Activated T-cell treated with anti-CD3 and anti-CD28 coated beads, Interleukin-2, amount 50 U/mL, for 72 hours (primary cell): ENCODE measurements around the gene ZBTB7B. TPM values are rescaled to one million over a fixed set of nuclear protein-coding genes. Genes with fewer than 3 reads are reported as not detected.

Experiments used
- ATAC-seq, 2 donors: fragments of 150-1000 bp; cut with Tn5 transposase; replicated peaks in 1 of 2; 2 replicates each; pipeline ENCODE4 v1.10.0; 2021; ENCODE audit warnings: moderate library complexity in 2 of 2, mild to moderate bottlenecking in 1 of 2
- DNase-seq, 2 donors: peaks; one replicate each; pipeline ENCODE4 v3.0.0; 2021 to 2022; ENCODE audit warnings: mixed read lengths in 1 of 2
- H3K27ac Mint-ChIP-seq: one replicate; pipeline ENCODE4 v1.8.0; 2022; ENCODE audit warnings: mild to moderate bottlenecking, moderate library complexity, mixed read lengths
- H3K27me3 Mint-ChIP-seq: one replicate; pipeline ENCODE4 v1.8.0; 2022; ENCODE audit warnings: low read depth, mixed read lengths
- H3K36me3 Mint-ChIP-seq, 2 donors: one replicate each; pipeline ENCODE4 v1.8.0; 2022; ENCODE audit warnings: mixed read lengths in 2 of 2, mild to moderate bottlenecking in 1 of 2; ENCODE audit not compliant: insufficient read depth in 2 of 2
- H3K4me1 Mint-ChIP-seq: one replicate; pipeline ENCODE4 v1.8.0; 2022; ENCODE audit warnings: low read depth, mixed read lengths
- H3K4me3 Mint-ChIP-seq, 2 donors: one replicate each; pipeline ENCODE4 v1.8.0; 2022; ENCODE audit warnings: mild to moderate bottlenecking in 2 of 2, mixed read lengths in 2 of 2, moderate library complexity in 2 of 2
- H3K9me3 Mint-ChIP-seq, 2 donors: one replicate each; pipeline ENCODE4 v1.8.0; 2022; ENCODE audit warnings: mixed read lengths in 2 of 2
- total RNA-seq, 2 donors: library from RNA; stranded (reverse); gene quantifications; one replicate each; pipeline ENCODE4 v1.2.3, GENCODE V29; 2022

ZBTB7B gene
- total RNA-seq, 2 donors from 2014 or later: 129 to 141 TPM

DNA sequence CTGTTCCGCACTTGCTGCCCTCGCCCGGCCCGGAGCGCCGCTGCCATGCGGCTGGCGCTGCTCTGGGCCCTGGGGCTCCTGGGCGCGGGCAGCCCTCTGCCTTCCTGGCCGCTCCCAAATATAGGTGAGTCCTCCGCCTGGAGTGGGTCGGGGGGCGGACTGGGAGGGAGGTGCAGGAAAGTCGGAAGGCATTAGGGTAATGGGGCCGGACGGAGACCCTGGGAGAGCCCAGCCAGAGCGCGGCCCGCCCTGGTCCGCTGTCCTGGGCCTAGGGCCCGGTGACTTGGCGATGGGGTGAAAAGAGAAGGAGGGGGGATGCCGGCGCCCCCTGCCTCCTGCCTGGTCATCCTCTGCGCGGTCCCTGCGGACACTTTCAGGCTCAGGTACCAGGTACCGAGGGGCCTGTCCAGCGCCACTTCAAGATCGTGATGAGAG lies 48.8 kb downstream of the ZBTB7B start:
- DNase-seq (no peak), ATAC-seq (peak in 1 of 2 donors; percentile 10)
- Mint-ChIP-seq H3K36me3 (no peaks in the 10 kb centered on the region), H3K27ac (no peak overlapping the region), H3K4me1 (peaks cover 26% of the 10 kb centered on the region), H3K27me3 (no peaks in the 10 kb centered on the region), H3K9me3 (no peaks in the 10 kb centered on the region), H3K4me3 (peak overlapping the region; percentile 91 to 92)

DNA sequence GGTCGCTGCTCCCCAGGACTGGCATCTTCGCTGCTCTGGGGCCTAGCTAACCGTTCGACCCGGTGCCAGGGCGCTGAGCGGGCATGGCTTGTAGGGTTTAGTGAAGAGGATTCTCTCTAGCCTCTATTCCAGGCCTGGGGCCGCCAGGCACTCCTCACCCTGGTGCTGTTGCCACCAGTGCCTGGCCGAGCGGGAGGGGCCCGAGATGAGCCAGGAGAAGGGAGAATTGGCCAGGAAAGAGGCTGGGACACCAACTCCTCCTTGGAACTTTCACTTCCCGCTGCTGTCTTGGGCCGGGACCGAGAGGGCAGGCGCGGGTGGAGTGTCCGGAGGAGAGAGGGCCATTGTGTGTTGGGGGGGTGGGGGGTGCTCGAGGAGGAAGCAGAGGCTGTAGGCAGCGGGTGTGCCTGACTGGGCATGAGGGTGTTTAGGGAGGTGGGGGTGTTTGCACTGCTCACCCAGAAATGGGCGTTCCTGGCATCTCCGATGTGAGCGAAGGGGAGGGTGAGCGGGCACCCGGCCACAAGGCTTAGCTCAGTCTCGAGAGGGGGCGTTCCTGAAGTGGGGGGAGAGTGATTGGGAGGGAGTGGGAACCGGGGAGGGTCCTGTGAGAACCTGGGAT lies 49.3 kb downstream of the ZBTB7B start:
- Mint-ChIP-seq H3K36me3 (no peaks in the 10 kb centered on the region), H3K4me3 (peak overlapping the region; percentile 91 to 92), H3K27me3 (no peaks in the 10 kb centered on the region), H3K4me1 (peaks cover 26% of the 10 kb centered on the region), H3K9me3 (no peaks in the 10 kb centered on the region), H3K27ac (no peak overlapping the region)
- DNase-seq (peak; percentile 46 to 57), ATAC-seq (peak; percentile 22 to 30)

DNA sequence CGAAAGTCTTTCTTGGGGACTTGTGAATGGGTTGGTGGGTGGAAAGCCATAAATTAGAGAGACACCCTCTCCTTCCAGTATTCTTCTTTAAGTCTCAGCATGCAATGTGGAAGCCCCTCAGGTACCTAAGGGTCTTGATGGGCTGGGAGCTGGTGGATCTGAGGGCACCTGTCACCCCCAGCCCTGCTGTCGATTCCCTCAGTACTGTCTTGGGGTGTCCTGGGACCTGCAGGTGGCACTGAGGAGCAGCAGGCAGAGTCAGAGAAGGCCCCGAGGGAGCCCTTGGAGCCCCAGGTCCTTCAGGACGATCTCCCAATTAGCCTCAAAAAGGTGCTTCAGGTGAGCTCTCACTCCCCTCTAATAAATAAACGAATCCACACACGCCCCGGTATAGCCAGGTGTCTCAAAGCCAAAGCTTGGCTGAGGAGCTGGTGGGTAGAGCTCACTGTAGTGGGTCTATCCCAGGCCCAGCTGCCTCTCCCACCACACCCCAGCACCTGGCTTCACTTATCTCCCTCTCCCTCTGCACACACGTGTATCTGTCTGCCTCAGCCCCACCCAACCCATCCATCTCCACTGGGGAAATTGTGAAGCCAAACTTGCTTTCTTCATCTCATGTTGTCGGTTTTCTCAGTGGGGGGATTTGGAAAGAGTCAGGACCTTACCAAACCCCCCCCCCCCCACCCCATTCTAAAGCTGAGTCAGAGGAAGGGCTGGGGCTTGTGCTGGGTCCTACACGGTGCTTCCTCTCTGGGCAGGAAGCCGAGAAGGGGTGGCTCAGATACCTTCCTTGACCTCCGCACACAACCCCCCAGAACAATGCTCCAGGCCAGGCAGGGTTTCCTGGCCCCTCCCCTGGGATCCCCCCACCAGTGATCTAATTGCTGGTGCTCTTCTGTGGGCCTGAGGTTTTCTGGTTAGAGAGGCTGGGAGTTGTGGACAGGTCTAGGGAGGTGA lies 50.1 kb downstream of the ZBTB7B start:
- H3K4me3 Mint-ChIP-seq: peak overlapping the region; percentile 91 to 92
- peak in 1 of 2 donors; percentile 21 for ATAC-seq
- no peaks in the 10 kb centered on the region for H3K27me3 Mint-ChIP-seq
- peaks cover 26% of the 10 kb centered on the region for H3K4me1 Mint-ChIP-seq
- no peaks in the 10 kb centered on the region for H3K36me3 Mint-ChIP-seq
- peak; percentile 34 to 54 for DNase-seq
- H3K27ac Mint-ChIP-seq: peak overlapping the region; percentile 40
- no peaks in the 10 kb centered on the region for H3K9me3 Mint-ChIP-seq

DNA sequence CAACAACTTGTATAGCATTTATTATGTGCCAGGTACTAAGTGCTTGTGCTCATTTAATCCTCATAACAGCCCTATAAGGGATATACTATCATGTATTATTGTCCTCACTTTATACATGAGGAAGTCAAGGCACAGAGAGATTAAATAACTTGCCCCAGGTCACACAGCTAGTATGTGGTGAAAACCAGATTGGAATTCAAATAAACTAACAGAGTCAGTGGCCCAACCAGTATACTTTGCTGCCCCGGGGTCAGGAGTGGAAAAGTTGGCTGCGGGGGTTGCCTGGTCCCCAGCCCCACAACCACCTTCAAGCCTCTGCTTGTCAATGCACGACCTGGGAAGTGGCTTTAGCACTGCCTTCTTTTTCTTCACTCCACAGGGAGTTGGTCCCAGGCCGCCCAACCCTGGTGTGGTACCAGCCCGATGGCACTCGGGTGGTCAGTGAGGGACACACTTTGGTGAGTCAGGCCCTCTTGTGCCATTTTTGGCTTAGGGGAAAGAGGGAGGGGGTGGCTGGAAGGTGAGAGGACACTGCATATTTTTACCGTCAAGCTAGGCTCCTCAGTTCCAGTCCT lies 51.0 kb downstream of the ZBTB7B start:
- H3K27me3 Mint-ChIP-seq: no peaks in the 10 kb centered on the region
- no peaks in the 10 kb centered on the region for H3K36me3 Mint-ChIP-seq
- ATAC-seq (no peak), DNase-seq (no peak)
- peaks cover 26% of the 10 kb centered on the region for H3K4me1 Mint-ChIP-seq
- H3K9me3 Mint-ChIP-seq: no peaks in the 10 kb centered on the region
- H3K4me3 Mint-ChIP-seq: peak overlapping the region; percentile 63 to 91
- peak overlapping the region; percentile 40 for H3K27ac Mint-ChIP-seq

DNA sequence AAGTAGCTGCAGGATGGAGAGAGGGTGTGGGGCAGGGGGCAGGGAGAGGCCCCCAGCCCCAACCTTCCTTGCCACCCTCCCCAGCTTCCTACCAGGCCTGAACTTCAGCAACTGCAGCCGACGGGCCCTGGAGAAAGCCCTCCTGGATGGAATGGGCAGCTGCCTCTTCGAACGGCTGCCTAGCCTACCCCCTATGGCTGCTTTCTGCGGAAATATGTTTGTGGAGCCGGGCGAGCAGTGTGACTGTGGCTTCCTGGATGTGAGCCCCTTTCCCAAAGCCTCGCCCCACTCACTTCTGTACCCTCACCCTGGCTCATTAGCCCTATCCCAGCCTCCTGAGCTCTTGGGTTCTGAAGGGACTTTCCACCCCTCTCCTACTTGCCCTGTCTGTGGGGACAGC lies 54.5 kb downstream of the ZBTB7B start:
- no peaks in the 10 kb centered on the region for H3K36me3 Mint-ChIP-seq
- no peaks in the 10 kb centered on the region for H3K27me3 Mint-ChIP-seq
- ATAC-seq (no peak), DNase-seq (no peak)
- peaks cover 20% of the 10 kb centered on the region for H3K4me1 Mint-ChIP-seq
- no peak overlapping the region for H3K4me3 Mint-ChIP-seq
- H3K9me3 Mint-ChIP-seq: no peaks in the 10 kb centered on the region
- no peak overlapping the region for H3K27ac Mint-ChIP-seq

DNA sequence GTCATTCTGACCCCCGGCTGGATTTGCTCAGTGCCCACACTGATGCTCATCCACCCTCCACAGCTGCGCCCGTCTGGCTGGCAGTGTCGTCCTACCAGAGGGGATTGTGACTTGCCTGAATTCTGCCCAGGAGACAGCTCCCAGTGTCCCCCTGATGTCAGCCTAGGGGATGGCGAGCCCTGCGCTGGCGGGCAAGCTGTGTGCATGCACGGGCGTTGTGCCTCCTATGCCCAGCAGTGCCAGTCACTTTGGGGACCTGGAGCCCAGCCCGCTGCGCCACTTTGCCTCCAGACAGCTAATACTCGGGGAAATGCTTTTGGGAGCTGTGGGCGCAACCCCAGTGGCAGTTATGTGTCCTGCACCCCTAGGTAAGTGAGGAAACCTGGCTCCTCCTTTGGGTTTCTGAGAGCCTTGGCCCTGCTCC lies 55.2 kb downstream of the ZBTB7B start:
- Mint-ChIP-seq H3K36me3 (no peaks in the 10 kb centered on the region), H3K27ac (no peak overlapping the region), H3K4me3 (no peak overlapping the region), H3K9me3 (no peaks in the 10 kb centered on the region), H3K27me3 (no peaks in the 10 kb centered on the region), H3K4me1 (peaks cover 20% of the 10 kb centered on the region)
- ATAC-seq: no peak
- no peak for DNase-seq

DNA sequence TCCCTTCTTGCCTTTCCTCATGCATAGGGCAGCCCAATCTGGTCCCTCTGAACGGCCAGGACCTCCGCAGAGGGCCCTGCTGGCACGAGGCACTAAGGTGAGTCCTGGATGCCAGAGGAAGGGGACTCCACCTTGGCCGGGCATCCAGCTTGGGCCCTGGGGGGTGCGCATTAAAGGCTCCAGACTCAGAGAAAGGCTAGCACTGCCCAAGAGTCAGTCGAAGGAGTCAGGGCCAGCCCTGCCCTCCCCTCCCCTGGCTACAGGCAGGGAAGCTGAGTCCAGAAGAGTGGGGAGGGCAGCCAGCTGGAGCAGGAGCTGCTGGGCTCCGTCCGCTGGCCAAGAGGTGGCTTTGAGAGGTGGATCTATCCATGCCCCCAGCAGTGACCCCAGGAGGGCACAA lies 58.1 kb downstream of the ZBTB7B start:
- Mint-ChIP-seq H3K27me3 (no peaks in the 10 kb centered on the region), H3K9me3 (no peaks in the 10 kb centered on the region), H3K4me3 (no peak overlapping the region), H3K27ac (no peak overlapping the region), H3K4me1 (peaks cover 32% of the 10 kb centered on the region), H3K36me3 (peaks cover 0 to 2% of the 10 kb centered on the region in 2 donors)
- ATAC-seq (no peak), DNase-seq (no peak)

DNA sequence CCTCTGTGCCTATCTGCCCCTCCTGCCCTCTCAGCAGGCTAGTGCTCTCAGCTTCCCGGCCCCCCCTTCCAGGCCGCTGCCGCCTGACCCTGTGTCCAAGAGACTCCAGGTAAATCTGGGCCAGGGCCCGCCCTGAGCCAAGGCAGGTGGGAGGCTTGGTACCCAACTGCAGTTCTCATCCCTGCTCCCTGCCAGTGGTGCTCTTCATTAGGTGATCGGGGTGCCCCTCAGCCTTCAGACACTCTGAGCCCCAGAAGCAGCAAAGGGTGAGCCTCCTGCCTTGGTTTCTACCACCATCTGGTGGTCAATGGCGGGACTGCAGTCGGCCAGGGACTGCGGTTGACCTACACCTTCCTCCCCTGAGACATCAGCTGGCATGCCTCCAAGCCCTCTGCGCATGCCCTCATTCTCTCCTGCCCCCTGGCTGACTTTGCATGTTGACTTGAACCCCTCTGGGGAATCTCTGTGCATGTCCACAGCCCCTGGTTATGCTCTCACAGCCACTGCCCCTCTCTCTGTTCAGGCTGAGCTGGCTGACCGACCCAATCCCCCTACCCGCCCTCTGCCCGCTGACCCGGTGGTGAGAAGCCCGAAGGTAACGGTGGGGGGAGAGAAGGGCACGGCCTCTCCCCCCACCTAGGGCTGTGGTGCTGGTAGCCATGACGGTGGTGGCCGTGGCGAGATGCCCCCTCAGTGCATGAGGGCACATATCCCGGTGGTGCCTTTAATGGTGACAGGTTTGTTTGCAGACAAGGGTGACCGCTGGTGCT lies 59.0 kb downstream of the ZBTB7B start:
- peaks cover 0 to 2% of the 10 kb centered on the region in 2 donors for H3K36me3 Mint-ChIP-seq
- no peak overlapping the region for H3K27ac Mint-ChIP-seq
- H3K4me3 Mint-ChIP-seq: no peak overlapping the region

DNA sequence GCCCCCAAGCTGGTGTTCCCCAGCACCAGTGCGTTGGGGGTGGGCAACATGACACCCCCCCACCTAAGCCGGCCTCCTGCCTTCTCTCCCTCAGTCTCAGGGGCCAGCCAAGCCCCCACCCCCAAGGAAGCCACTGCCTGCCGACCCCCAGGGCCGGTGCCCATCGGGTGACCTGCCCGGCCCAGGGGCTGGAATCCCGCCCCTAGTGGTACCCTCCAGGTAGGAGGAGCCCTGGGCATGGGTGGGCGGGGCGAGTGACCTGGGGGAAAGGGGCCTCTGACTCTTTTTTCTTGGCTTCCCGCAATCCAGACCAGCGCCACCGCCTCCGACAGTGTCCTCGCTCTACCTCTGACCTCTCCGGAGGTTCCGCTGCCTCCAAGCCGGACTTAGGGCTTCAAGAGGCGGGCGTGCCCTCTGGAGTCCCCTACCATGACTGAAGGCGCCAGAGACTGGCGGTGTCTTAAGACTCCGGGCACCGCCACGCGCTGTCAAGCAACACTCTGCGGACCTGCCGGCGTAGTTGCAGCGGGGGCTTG lies 59.6 kb downstream of the ZBTB7B start:
- DNase-seq (no peak), ATAC-seq (peak in 1 of 2 donors; percentile 5)
- peaks cover 0 to 2% of the 10 kb centered on the region in 2 donors for H3K36me3 Mint-ChIP-seq
- no peak overlapping the region for H3K27ac Mint-ChIP-seq
- peaks cover 37% of the 10 kb centered on the region for H3K4me1 Mint-ChIP-seq
- no peaks in the 10 kb centered on the region for H3K9me3 Mint-ChIP-seq
- H3K4me3 Mint-ChIP-seq: peak overlapping the region; percentile 40 to 87
- H3K27me3 Mint-ChIP-seq: no peaks in the 10 kb centered on the region

More for the DNA sequence above, 59.0 kb downstream of the ZBTB7B start:
- peaks cover 37% of the 10 kb centered on the region for H3K4me1 Mint-ChIP-seq
- no peaks in the 10 kb centered on the region for H3K27me3 Mint-ChIP-seq
- no peaks in the 10 kb centered on the region for H3K9me3 Mint-ChIP-seq
- DNase-seq: peak; percentile 95 to 97
- peak; percentile 62 to 66 for ATAC-seq

DNA sequence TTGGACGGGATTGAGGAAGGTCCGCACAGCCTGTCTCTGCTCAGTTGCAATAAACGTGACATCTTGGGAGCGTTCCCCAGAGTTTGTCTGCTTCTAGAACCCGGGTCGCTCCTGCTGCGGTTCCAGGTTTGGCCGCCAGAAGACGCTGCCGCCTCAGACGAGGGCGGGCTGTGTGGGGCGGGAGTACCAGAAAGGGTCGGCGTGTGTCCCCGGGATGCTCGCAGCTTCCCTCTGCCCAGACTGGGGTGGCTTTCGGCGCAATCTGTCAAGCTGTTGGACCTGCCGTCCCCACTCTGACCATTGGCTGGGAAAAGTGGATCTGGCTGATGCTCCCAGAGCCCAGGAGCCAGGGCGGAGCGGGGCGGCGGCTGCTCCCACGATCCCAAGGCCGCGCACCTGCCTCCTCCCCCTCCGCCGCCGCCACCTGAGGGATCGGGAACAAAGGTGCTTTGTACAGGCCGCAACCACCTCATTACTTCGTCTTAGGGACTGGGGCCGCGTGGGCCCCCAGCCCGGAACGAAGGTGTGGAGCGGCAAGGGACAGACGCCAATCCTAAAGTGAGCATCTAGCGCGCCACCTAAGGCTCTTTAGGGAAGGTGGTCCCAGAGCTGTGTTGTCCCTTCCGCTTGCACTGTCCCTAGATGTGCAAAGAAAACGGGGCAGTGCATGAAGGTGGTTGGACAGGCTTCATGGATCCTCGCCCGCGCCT lies 60.3 kb downstream of the ZBTB7B start:
- peak overlapping the region; percentile 85 to 87 for H3K4me3 Mint-ChIP-seq
- H3K36me3 Mint-ChIP-seq: peaks cover 0 to 2% of the 10 kb centered on the region in 2 donors
- no peaks in the 10 kb centered on the region for H3K9me3 Mint-ChIP-seq
- peak; percentile 52 to 56 for ATAC-seq
- H3K27ac Mint-ChIP-seq: no peak overlapping the region
- H3K4me1 Mint-ChIP-seq: peaks cover 37% of the 10 kb centered on the region
- H3K27me3 Mint-ChIP-seq: no peaks in the 10 kb centered on the region
- peak; percentile 86 to 87 for DNase-seq

DNA sequence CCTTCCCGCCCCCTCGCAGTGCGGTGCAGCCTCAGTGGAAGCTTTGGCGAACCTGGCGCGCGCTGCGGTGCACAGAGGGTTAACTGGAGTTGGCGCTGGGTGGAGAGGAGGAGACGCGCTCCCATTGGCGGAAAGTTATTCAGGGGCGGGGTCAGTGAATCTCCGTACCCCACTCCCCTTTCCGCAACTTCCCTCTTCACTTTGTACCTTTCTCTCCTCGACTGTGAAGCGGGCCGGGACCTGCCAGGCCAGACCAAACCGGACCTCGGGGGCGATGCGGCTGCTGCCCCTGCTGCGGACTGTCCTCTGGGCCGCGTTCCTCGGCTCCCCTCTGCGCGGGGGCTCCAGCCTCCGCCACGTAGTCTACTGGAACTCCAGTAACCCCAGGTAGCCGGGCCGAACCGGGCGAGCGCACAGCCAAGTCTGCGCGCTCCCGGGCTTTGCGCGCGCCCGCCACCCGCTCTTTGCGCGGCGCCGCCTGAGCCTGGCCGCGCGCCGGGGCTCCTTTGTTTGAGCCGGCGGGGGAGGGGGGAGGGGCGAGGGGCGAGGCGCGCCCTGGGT lies 61.0 kb downstream of the ZBTB7B start, which contains the start of gene EFNA4:
EFNA4 (plus strand) TSS at position 191 of the 561 bp plus-strand sequence; CDS start at position 275, 84 bp downstream.
- Mint-ChIP-seq H3K4me1 (peaks cover 37% of the 10 kb centered on the region), H3K4me3 (peak within 1 kb of the TSS; percentile 85 to 87), H3K9me3 (no peaks in the 10 kb centered on the region), H3K27ac (peak within 1 kb of the TSS; percentile 2), H3K27me3 (no peaks in the 10 kb centered on the region), H3K36me3 (peaks cover 0 to 2% of the 10 kb centered on the region in 2 donors)
- DNase-seq: peak; percentile 82 to 90
- ATAC-seq: peak; percentile 83 to 85
